ENCODE data around the gene ARHGAP22.

- TF ChIP-seq EZH2 (IDR thresholded peaks at IDR 0.05) (no peak), CTCF (IDR thresholded peaks at IDR 0.05 in 2 of 3, conservative IDR thresholded peaks at IDR 0.05 in 1 of 3; ENCODE audit: borderline replicate concordance in 1 of 3, insufficient read depth in 1 of 3, low read depth in 2 of 3, low read length in 2 of 3) (no peak), MAX (IDR thresholded peaks at IDR 0.05) (no peak)
Measured at GRCh38 chr10:48444861-48445841, 159.7 kb downstream of the ARHGAP22 start.

All from HCT116 (cell line).